Fibroblast of lung (primary cell): ENCODE results near the gene DRD2. TPM values are rescaled to one million over a fixed set of nuclear protein-coding genes. Genes with fewer than 3 reads are reported as not detected.

Source experiments
- DNase-seq, 2 donors: peaks; one replicate each; pipeline versions ENCODE4 v3.0.0 to v3.0.0-alpha.2; 2010; ENCODE audit warnings: low read depth in 2 of 2
- H2AFZ ChIP-seq: 2 replicates; pipeline ENCODE4 v1.5.1; 2012; ENCODE audit warnings: low read length, control low read depth, inconsistent platforms
- H3K27ac ChIP-seq: 2 replicates; pipeline ENCODE4 v1.5.1; 2011; ENCODE audit warnings: low read length, control low read depth; ENCODE audit not compliant: insufficient read depth
- H3K27me3 ChIP-seq: 2 replicates; pipeline ENCODE4 v1.5.1; 2011; ENCODE audit warnings: mild to moderate bottlenecking, low read length; ENCODE audit not compliant: control insufficient read depth, insufficient read depth
- H3K36me3 ChIP-seq: 2 replicates; pipeline ENCODE4 v1.5.1; 2011; ENCODE audit warnings: low read length; ENCODE audit not compliant: control insufficient read depth, insufficient read depth
- H3K4me1 ChIP-seq: 2 replicates; pipeline ENCODE4 v1.5.1; 2011; ENCODE audit warnings: low read length; ENCODE audit not compliant: control insufficient read depth, insufficient read depth; ENCODE audit errors: extremely low read depth
- H3K4me2 ChIP-seq: 2 replicates; pipeline ENCODE4 v1.5.1; 2011; ENCODE audit warnings: low read length, control low read depth; ENCODE audit not compliant: insufficient read depth; ENCODE audit errors: extremely low read depth
- H3K4me3 ChIP-seq, 4 experiments: fragments of 200-600 bp in 1 of 4; sonication (generic) in 1 of 4; replicated peaks in 1 of 4; 2 replicates each; pipeline ENCODE4 v1.5.1; 2011 to 2016; ENCODE audit warnings: low read length in 4 of 4, low read depth in 3 of 4, mild to moderate bottlenecking in 3 of 4, control low read depth in 2 of 4, inconsistent platforms in 1 of 4, mixed read lengths in 1 of 4; ENCODE audit not compliant: insufficient read depth in 1 of 4; ENCODE audit errors: control extremely low read depth in 1 of 4
- H3K79me2 ChIP-seq: 2 replicates; pipeline ENCODE4 v1.5.1; 2012; ENCODE audit warnings: mild to moderate bottlenecking, low read length, inconsistent platforms; ENCODE audit not compliant: control insufficient read depth, insufficient read depth
- H3K9ac ChIP-seq: 2 replicates; pipeline ENCODE4 v1.5.1; 2011; ENCODE audit warnings: mild to moderate bottlenecking, low read length, control low read depth; ENCODE audit not compliant: insufficient read depth
- H3K9me3 ChIP-seq: 2 replicates; pipeline ENCODE4 v1.5.1; 2012; ENCODE audit warnings: low read depth, low read length; ENCODE audit not compliant: control insufficient read depth, insufficient read depth
- H4K20me1 ChIP-seq: 2 replicates; pipeline ENCODE4 v1.5.1; 2011; ENCODE audit warnings: low read length; ENCODE audit not compliant: control insufficient read depth, insufficient read depth; ENCODE audit errors: extremely low read depth
- EZH2 ChIP-seq: IDR thresholded peaks from 2 replicates; pipeline ENCODE4 v1.5.1; 2012; ENCODE audit warnings: low read length, control low read depth, mild to moderate bottlenecking; ENCODE audit errors: missing control alignments
- polyA plus RNA-seq, 2 donors: library from polyadenylated mRNA; depleted of rRNA in 1 of 2; stranded (reverse) in 1 of 2; unstranded in 1 of 2; fragments of >200 nt; gene quantifications; 2 replicates each; pipeline ENCODE4 v1.2.1, GENCODE V29; 2011 to 2012; ENCODE audit warnings: missing spikeins in 1 of 2
- total RNA-seq: library from RNA; depleted of rRNA; stranded (reverse); fragments of >200 nt; gene quantifications from 2 replicates; pipeline ENCODE4 v1.2.1, GENCODE V29; 2014
- TF ChIP-seq, protein P1 (sequence below), 2 donors: IDR thresholded peaks in 1 of 2; conservative IDR thresholded peaks in 1 of 2; 1 replicate in 1 of 2; 2 replicates in 1 of 2; pipeline ENCODE4 v1.5.1; 2011 to 2012; ENCODE audit warnings: low read length in 2 of 2, control low read depth in 1 of 2, inconsistent platforms in 1 of 2, low read depth in 1 of 2, mild to moderate bottlenecking in 1 of 2

Gene DRD2
- total and polyA plus RNA-seq, 2 donors (not counting 1 experiment from before 2014, with no cell fraction given): not detected

GRCh38 chr11:113363406-113363805 lies 111.8 kb downstream of the DRD2 start:
- Histone ChIP-seq H3K4me1 (no peaks in the 10 kb centered on the region), H3K36me3 (no peaks in the 10 kb centered on the region), H3K4me2 (no peak overlapping the region), H3K27me3 (no peaks in the 10 kb centered on the region), H3K9me3 (no peaks in the 10 kb centered on the region), H2AFZ (no peak overlapping the region), H4K20me1 (no peaks in the 10 kb centered on the region), H3K79me2 (no peaks in the 10 kb centered on the region), H3K4me3 (no peak overlapping the region), H3K27ac (no peak overlapping the region), H3K9ac (no peak overlapping the region)
- TF ChIP-seq EZH2: no peak
- TF ChIP-seq, protein P1, sequence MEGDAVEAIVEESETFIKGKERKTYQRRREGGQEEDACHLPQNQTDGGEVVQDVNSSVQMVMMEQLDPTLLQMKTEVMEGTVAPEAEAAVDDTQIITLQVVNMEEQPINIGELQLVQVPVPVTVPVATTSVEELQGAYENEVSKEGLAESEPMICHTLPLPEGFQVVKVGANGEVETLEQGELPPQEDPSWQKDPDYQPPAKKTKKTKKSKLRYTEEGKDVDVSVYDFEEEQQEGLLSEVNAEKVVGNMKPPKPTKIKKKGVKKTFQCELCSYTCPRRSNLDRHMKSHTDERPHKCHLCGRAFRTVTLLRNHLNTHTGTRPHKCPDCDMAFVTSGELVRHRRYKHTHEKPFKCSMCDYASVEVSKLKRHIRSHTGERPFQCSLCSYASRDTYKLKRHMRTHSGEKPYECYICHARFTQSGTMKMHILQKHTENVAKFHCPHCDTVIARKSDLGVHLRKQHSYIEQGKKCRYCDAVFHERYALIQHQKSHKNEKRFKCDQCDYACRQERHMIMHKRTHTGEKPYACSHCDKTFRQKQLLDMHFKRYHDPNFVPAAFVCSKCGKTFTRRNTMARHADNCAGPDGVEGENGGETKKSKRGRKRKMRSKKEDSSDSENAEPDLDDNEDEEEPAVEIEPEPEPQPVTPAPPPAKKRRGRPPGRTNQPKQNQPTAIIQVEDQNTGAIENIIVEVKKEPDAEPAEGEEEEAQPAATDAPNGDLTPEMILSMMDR (conservative IDR thresholded peaks at IDR 0.05 in 1 of 2, IDR thresholded peaks at IDR 0.05 in 1 of 2; ENCODE audit: low read depth in 1 of 2, low read length in 2 of 2): no peak
- no peak for DNase-seq

Other genes starting within 250 kb of the DRD2 start
- gene TTC12, start 160.8 kb downstream of the DRD2 start, total RNA-seq: 11.9 and 23.1 TPM in 2 replicates
- gene TTC12, start 160.8 kb downstream of the DRD2 start, polyA plus RNA-seq: 9.9 and 13.4 TPM in 2 replicates
- under 0.01 TPM in 1 of 2 replicates, not detected in the other for gene ANKK1, start 87.6 kb downstream of the DRD2 start, total RNA-seq
- gene ANKK1, start 87.6 kb downstream of the DRD2 start, polyA plus RNA-seq: not detected in 2 replicates
- gene TMPRSS5, start 230.9 kb upstream of the DRD2 start, total RNA-seq: under 0.01 and 0.17 TPM in 2 replicates
- 0.08 TPM in 1 of 2 replicates, not detected in the other for gene TMPRSS5, start 230.9 kb upstream of the DRD2 start, polyA plus RNA-seq